LNCaP clone FGC (cell line): ENCODE measurements around the gene C11orf87.

Experiments used
- DNase-seq: peaks from one replicate; pipeline ENCODE4 v3.0.0-alpha.2; 2011; ENCODE audit warnings: low read depth
- H3K4me3 ChIP-seq: 2 replicates; pipeline ENCODE4 v1.5.1; 2011; ENCODE audit warnings: mild to moderate bottlenecking, low read depth, low read length, control low read depth
- TF ChIP-seq, protein P1 (sequence below): IDR thresholded peaks from 2 replicates; pipeline ENCODE4 v1.5.1; 2012; ENCODE audit warnings: mild to moderate bottlenecking; ENCODE audit not compliant: control insufficient read depth, insufficient read depth; ENCODE audit errors: extremely low read depth

C11orf87 gene

DNA sequence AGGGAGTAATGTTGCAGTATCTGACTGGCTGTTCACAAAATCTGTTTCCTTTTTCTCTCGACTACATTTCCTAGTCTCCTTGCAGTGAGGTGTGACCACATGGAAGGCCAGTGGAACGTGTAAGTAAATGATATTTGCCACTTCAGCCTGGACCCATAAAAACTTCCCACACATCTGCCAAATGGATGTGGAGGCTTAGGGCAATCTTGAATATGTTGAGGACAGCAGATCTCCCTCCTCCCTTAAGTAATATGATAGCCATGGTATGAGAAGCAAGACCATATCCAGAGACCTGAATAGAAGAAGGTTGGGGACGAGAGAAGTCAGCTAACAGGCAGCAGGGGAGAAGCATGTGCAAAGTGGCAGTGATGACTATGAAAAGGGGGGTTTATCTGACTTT, 33.0 kb upstream of the C11orf87 start:
- no peak for DNase-seq

DNA sequence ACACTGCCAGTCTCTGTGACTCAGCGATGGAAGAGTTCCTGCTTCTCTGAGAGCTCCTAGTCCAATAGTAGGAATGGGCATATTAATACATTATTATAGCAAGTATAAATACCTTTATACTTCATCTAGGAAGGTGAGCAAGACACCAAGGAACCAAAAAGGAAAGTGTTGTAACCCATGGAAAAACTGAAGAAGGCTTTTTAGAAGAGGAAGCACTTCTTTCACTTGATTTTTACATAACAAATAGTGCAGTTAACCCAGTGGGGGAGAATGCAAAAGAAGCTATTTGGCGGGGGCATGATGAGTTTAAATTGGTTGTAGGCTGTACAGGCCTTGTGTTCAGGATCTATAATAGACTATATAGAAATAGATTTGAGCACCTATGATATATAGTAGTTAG, 31.2 kb upstream of the C11orf87 start:
- TF ChIP-seq, protein P1, sequence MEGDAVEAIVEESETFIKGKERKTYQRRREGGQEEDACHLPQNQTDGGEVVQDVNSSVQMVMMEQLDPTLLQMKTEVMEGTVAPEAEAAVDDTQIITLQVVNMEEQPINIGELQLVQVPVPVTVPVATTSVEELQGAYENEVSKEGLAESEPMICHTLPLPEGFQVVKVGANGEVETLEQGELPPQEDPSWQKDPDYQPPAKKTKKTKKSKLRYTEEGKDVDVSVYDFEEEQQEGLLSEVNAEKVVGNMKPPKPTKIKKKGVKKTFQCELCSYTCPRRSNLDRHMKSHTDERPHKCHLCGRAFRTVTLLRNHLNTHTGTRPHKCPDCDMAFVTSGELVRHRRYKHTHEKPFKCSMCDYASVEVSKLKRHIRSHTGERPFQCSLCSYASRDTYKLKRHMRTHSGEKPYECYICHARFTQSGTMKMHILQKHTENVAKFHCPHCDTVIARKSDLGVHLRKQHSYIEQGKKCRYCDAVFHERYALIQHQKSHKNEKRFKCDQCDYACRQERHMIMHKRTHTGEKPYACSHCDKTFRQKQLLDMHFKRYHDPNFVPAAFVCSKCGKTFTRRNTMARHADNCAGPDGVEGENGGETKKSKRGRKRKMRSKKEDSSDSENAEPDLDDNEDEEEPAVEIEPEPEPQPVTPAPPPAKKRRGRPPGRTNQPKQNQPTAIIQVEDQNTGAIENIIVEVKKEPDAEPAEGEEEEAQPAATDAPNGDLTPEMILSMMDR = no peak

More for the DNA sequence above, 33.0 kb upstream of the C11orf87 start:
- TF ChIP-seq, protein P1 = no peak
- H3K4me3 ChIP-seq = no peak overlapping the region

DNA sequence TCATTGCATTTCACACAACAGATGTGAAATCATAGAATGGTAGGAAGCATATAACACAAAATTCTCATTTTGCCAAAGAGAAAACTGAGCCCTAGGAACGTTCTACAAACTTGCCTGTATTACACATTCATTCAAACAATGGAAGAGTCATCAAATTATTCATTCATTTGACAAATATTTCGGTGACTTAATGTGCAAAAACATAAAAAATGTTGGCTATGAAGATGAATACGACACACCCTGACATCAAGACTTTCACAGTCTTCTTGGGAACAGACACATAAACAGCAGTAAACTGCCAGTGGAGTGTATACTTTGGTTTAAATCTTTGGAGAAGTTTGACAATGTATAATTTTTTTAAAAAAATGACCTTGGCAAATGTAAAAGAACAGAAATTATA, 20.4 kb upstream of the C11orf87 start:
- DNase-seq = no peak
- TF ChIP-seq, protein P1 = no peak
- H3K4me3 ChIP-seq = no peak overlapping the region

More for the DNA sequence above, 31.2 kb upstream of the C11orf87 start:
- H3K4me3 ChIP-seq = no peak overlapping the region
- no peak for DNase-seq

DNA sequence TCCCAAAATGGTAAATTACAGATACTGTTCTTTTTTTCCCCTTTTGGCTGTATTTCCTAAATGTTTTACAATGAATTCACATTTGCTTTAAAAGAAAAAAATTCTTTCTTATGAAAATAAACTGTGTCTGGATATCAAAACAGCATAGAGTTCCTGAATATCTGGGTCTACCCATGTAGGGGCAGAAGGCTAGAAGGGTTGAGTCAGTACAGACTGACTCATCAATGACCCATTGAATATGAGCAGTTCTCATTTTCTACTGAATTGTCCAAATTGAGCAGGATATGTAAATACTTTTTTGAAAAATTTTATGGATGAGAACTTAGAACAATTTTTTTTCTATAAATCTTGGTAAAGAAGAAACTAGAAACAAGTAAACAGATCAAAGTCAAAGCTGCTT, 16.3 kb upstream of the C11orf87 start:
- TF ChIP-seq, protein P1 = no peak
- no peak overlapping the region for H3K4me3 ChIP-seq
- DNase-seq = no peak

DNA sequence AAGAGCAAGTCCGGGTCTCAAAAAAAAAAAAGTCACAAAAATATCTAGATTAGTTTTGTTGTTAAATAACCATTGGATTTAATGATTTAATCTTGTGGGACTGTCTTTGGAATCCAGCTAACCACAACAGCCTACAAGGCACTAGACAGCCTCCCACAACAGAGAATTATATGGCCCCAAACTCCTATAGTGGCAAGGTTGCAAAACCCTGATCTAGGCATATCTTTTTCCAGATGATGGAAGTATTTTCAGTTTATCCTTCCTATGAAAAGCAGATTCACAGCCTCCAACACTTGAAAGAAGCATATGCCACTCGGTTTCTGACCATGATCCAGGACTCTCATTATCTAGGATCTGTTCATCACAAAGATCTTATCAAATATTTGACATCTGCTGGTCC, 5.4 kb upstream of the C11orf87 start:
- H3K4me3 ChIP-seq = no peak overlapping the region
- DNase-seq = no peak
- TF ChIP-seq, protein P1 = no peak

DNA sequence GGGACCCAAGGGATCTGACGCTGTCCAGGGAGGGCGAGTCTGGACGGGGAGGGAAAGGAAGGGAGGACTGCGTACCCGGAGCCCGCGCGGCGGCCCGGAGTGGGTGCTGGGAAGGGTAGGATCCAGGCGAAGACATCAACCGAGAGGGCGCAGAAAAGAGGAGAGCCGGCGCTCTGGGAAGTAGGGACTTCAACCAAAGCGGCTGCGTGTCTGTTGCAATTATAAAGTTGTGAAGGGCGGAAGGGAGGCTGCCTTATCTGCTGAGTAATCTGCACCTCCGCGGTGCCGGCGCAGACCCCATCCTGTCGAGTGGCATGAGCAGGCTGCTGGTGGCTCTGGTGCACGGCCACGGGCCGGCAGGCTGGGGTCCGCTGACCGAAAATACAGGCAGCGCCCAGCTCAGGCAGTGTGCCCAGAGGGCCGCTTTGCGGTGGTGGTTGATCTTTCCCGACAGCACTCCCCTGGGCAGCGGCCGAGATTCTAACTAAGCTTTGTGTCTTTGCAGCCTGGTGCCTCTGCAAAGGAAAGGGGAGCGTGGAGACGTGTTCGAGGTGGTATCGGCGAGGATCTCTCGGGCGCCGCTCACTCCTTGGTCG, 978 bp downstream of the C11orf87 start:
- H3K4me3 ChIP-seq = no peak overlapping the region
- no peak for DNase-seq
- TF ChIP-seq, protein P1 = no peak
